ENCODE data around the gene ZDHHC14.

ZDHHC14 gene

GRCh38 chr6:157396026-157396425, 15.0 kb downstream of the ZDHHC14 start:
- no peak for TF ChIP-seq CTCF (IDR thresholded peaks at IDR 0.05; ENCODE audit: low read depth, low read length)
- DNase-seq (ENCODE audit: low read depth in 2 of 2) = no peak
- no peak overlapping the region for H3K4me3 ChIP-seq (replicated peaks in 1 of 2; ENCODE audit: low read depth in 2 of 2, low read length in 2 of 2)

GRCh38 chr6:157397660-157398059, 16.7 kb downstream of the ZDHHC14 start:
- no peak overlapping the region for H3K4me3 ChIP-seq (replicated peaks in 1 of 2; ENCODE audit: low read depth in 2 of 2, low read length in 2 of 2)
- no peak for TF ChIP-seq CTCF (IDR thresholded peaks at IDR 0.05; ENCODE audit: low read depth, low read length)
- DNase-seq (ENCODE audit: low read depth in 2 of 2) = no peak

GRCh38 chr6:157398151-157398550, 17.2 kb downstream of the ZDHHC14 start:
- TF ChIP-seq CTCF (IDR thresholded peaks at IDR 0.05; ENCODE audit: low read depth, low read length) = no peak
- DNase-seq (ENCODE audit: low read depth in 2 of 2) = no peak
- H3K4me3 ChIP-seq (replicated peaks in 1 of 2; ENCODE audit: low read depth in 2 of 2, low read length in 2 of 2) = no peak overlapping the region

GRCh38 chr6:157400676-157401075, 19.7 kb downstream of the ZDHHC14 start:
- no peak overlapping the region for H3K4me3 ChIP-seq (replicated peaks in 1 of 2; ENCODE audit: low read depth in 2 of 2, low read length in 2 of 2)
- TF ChIP-seq CTCF (IDR thresholded peaks at IDR 0.05; ENCODE audit: low read depth, low read length) = no peak
- DNase-seq (ENCODE audit: low read depth in 2 of 2) = no peak

GRCh38 chr6:157401734-157402338, 20.8 kb downstream of the ZDHHC14 start:
- no peak for TF ChIP-seq CTCF (IDR thresholded peaks at IDR 0.05; ENCODE audit: low read depth, low read length)
- no peak overlapping the region for H3K4me3 ChIP-seq (replicated peaks in 1 of 2; ENCODE audit: low read depth in 2 of 2, low read length in 2 of 2)
- DNase-seq (ENCODE audit: low read depth in 2 of 2) = no peak

GRCh38 chr6:157402996-157403685, 22.2 kb downstream of the ZDHHC14 start:
- TF ChIP-seq CTCF (IDR thresholded peaks at IDR 0.05; ENCODE audit: low read depth, low read length) = no peak
- H3K4me3 ChIP-seq (replicated peaks in 1 of 2; ENCODE audit: low read depth in 2 of 2, low read length in 2 of 2) = no peak overlapping the region
- no peak for DNase-seq (ENCODE audit: low read depth in 2 of 2)

All from cardiac fibroblast (primary cell).